Esophagus muscularis mucosa (tissue), 4 donors: ENCODE measurements around the gene ZNF275. TPM values are rescaled to one million over a fixed set of nuclear protein-coding genes. Genes with fewer than 3 reads are reported as not detected.

Experiments
- DNase-seq: peaks from one replicate; pipeline ENCODE4 v3.0.0-alpha.2; 2017; ENCODE audit errors: extremely low spot score
- H3K27ac ChIP-seq, 4 donors: fragments of 200-600 bp; sonication (generic); replicated peaks in 1 of 4; 1 replicate in 3 of 4; 2 replicates in 1 of 4; pipeline ENCODE4 v1.5.1; 2016 to 2019; ENCODE audit warnings: mild to moderate bottlenecking in 1 of 4
- H3K27me3 ChIP-seq, 4 donors: fragments of 200-600 bp; sonication (generic); one replicate each; pipeline versions ENCODE4 v1.5.1 to v1.6.0; 2016 to 2019
- H3K36me3 ChIP-seq, 4 donors: fragments of 200-600 bp; sonication (generic); one replicate each; pipeline ENCODE4 v1.5.1; 2016 to 2019
- H3K4me1 ChIP-seq, 4 donors: fragments of 200-600 bp; sonication (generic); one replicate each; pipeline ENCODE4 v1.5.1; 2016 to 2019
- H3K4me3 ChIP-seq, 4 donors: fragments of 200-600 bp; sonication (generic); 1 replicate in 2 of 4; 2 replicates in 2 of 4; pipeline ENCODE4 v1.5.1; 2016 to 2019; ENCODE audit warnings: mild to moderate bottlenecking in 4 of 4, moderate library complexity in 1 of 4
- H3K9me3 ChIP-seq, 4 donors: fragments of 200-600 bp; sonication (generic); 1 replicate in 3 of 4; 2 replicates in 1 of 4; pipeline ENCODE4 v1.5.1; 2016 to 2019
- CTCF ChIP-seq, 3 experiments: fragments of 200-600 bp in 2 of 3; fragments of 450-650 bp in 1 of 3; sonication (generic) in 2 of 3; IDR thresholded peaks; one replicate each; pipeline ENCODE4 v1.5.1; 2017 to 2019; ENCODE audit warnings: antibody characterized with exemption in 3 of 3, mild to moderate bottlenecking in 2 of 3, moderate library complexity in 1 of 3
- EP300 ChIP-seq: sonication (generic); formaldehyde crosslinking; IDR thresholded peaks from one replicate; pipeline ENCODE4 v1.6.1; 2017; ENCODE audit warnings: antibody characterized with exemption
- POLR2A ChIP-seq: fragments of 450-650 bp; IDR thresholded peaks from one replicate; pipeline ENCODE4 v1.6.1; 2017; ENCODE audit warnings: antibody characterized with exemption, moderate library complexity, mild to moderate bottlenecking, low read depth
- POLR2AphosphoS5 ChIP-seq, 2 donors: sonication (generic); formaldehyde crosslinking; IDR thresholded peaks; one replicate each; pipeline ENCODE4 v1.6.1; 2017; ENCODE audit warnings: antibody characterized with exemption in 2 of 2
- WGBS: methylation state at CpG from one replicate; pipeline ENCODE4 v1.1.5; 2018; 5-methylcytosine and 5-hydroxymethylcytosine counted together
- intact Hi-C: fragments of 100-400 bp; cut with DNase I; formaldehyde crosslinking; loops from one replicate; pipeline ENCODE4 v1.15.1; 2023
- total RNA-seq, 4 donors: library from RNA; depleted of rRNA; stranded (reverse); fragments of >200 nt; gene quantifications; one replicate each; pipeline versions ENCODE4 v1.1.0 to v1.2.1, GENCODE V29; 2016

The ZNF275 gene
- total RNA-seq, 4 donors from 2014 or later: 12.5 to 18.4 (median 17.4) TPM

DNA sequence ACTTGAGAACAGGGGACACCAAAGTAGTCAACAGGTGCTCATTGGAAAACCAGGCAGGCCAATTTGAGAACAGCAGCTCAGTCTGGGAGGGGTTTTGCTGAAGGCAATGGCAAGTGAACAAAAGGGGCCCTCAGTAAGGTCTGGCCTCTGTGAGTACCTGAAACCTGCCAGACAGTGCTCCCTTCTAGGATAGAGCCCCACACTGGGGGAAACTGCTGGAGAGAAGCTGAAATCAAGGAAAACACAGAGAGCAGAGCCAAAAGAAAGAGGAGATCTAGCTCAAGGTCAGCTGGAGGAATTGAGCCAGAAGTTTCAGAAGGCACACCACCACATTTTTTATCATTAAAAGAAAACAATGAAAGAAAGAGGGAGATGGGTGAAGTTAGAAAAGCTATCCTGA lies 39.0 kb downstream of the ZNF275 start:
- no peak for TF ChIP-seq EP300
- no peak for TF ChIP-seq POLR2A
- TF ChIP-seq POLR2AphosphoS5 (IDR thresholded peaks at IDR 0.05): no peak
- no peak for TF ChIP-seq CTCF (IDR thresholded peaks at IDR 0.05)
- H3K27me3 ChIP-seq: peaks cover 0 to 5% (median 0%) of the 10 kb centered on the region in 4 donors
- intact Hi-C loops: no loop called here
- DNase-seq: no peak
- peaks cover 0 to 9% (median 0%) of the 10 kb centered on the region in 4 donors for H3K9me3 ChIP-seq
- H3K4me3 ChIP-seq: no peak overlapping the region
- no peak overlapping the region for H3K27ac ChIP-seq
- H3K4me1 ChIP-seq: no peaks in the 10 kb centered on the region
- no peaks in the 10 kb centered on the region for H3K36me3 ChIP-seq

DNA sequence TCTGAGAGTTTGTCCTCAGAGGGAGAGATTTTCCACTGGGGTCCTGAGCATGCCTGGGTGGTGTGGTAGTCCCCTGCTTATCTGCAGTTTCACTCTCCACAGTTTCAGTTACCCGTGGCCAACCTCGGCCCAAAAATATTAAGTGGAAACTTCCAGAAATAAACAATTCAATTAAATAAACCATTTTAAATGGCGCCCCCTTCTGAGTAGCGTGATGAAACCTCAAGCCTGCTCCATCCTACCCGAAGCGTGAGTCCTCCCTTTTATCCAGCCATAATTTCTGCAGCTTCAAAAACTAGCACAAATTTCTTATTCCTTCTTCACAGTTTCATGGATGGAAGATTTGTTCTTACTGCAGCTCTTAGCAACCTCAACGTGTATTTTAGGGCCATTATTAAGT lies 40.5 kb downstream of the ZNF275 start:
- Histone ChIP-seq H3K36me3 (no peaks in the 10 kb centered on the region), H3K9me3 (peaks cover 0 to 18% (median 0%) of the 10 kb centered on the region in 4 donors), H3K27me3 (peaks cover 0 to 5% (median 0%) of the 10 kb centered on the region in 4 donors), H3K4me1 (no peaks in the 10 kb centered on the region), H3K27ac (no peak overlapping the region), H3K4me3 (no peak overlapping the region)
- no peak for DNase-seq
- WGBS: 66% methylated on average over 7 of the region's 7 CpGs
- intact Hi-C loops: no loop called here
- TF ChIP-seq POLR2A: no peak
- TF ChIP-seq POLR2AphosphoS5 (IDR thresholded peaks at IDR 0.05): no peak
- TF ChIP-seq CTCF (IDR thresholded peaks at IDR 0.05): no peak
- no peak for TF ChIP-seq EP300

- peaks cover 0 to 18% (median 0%) of the 10 kb centered on the region in 4 donors for H3K9me3 ChIP-seq
- DNase-seq: no peak
- intact Hi-C loops: no loop called here
- H3K27ac ChIP-seq: no peak overlapping the region
- no peaks in the 10 kb centered on the region for H3K36me3 ChIP-seq
- peaks cover 0 to 5% (median 0%) of the 10 kb centered on the region in 4 donors for H3K27me3 ChIP-seq
- H3K4me3 ChIP-seq: no peak overlapping the region
- 66% methylated on average over 3 of the region's 5 CpGs for WGBS
- H3K4me1 ChIP-seq: no peaks in the 10 kb centered on the region
- TF ChIP-seq POLR2AphosphoS5 (IDR thresholded peaks at IDR 0.05): no peak
- TF ChIP-seq POLR2A: no peak
- TF ChIP-seq CTCF (IDR thresholded peaks at IDR 0.05): no peak
- TF ChIP-seq EP300: no peak
Measured at GRCh38 chrX:153375571-153375970, 41.6 kb downstream of the ZNF275 start.

- H3K4me1 ChIP-seq: peaks cover 0 to 9% (median 7%) of the 10 kb centered on the region in 4 donors
- DNase-seq: no peak
- H3K9me3 ChIP-seq: peaks cover 0 to 18% (median 0%) of the 10 kb centered on the region in 4 donors
- peaks cover 0 to 5% (median 0%) of the 10 kb centered on the region in 4 donors for H3K27me3 ChIP-seq
- no peak overlapping the region for H3K27ac ChIP-seq
- no peak for TF ChIP-seq POLR2A
- TF ChIP-seq EP300: no peak
- no peak for TF ChIP-seq POLR2AphosphoS5 (IDR thresholded peaks at IDR 0.05)
- TF ChIP-seq CTCF (IDR thresholded peaks at IDR 0.05): no peak
- H3K4me3 ChIP-seq: no peak overlapping the region
- intact Hi-C loops: no loop called here
- 75% methylated on average over 3 of the region's 3 CpGs for WGBS
- H3K36me3 ChIP-seq: no peaks in the 10 kb centered on the region
Measured at GRCh38 chrX:153377727-153378126, 43.8 kb downstream of the ZNF275 start.

- TF ChIP-seq POLR2AphosphoS5 (IDR thresholded peaks at IDR 0.05) (no peak), EP300 (no peak), CTCF (IDR thresholded peaks at IDR 0.05) (no peak), POLR2A (no peak)
- Histone ChIP-seq H3K4me3 (no peak overlapping the region), H3K27me3 (peaks cover 0 to 5% (median 0%) of the 10 kb centered on the region in 4 donors), H3K27ac (no peak overlapping the region), H3K9me3 (peaks cover 0 to 18% (median 0%) of the 10 kb centered on the region in 4 donors), H3K4me1 (peaks cover 0 to 9% (median 7%) of the 10 kb centered on the region in 4 donors), H3K36me3 (no peaks in the 10 kb centered on the region)
- 80% methylated on average over 2 of the region's 4 CpGs for WGBS
- DNase-seq: no peak
- intact Hi-C loops: no loop called here
Measured at GRCh38 chrX:153378607-153379006, 44.7 kb downstream of the ZNF275 start.
